NCI-H2227 treated with DMSO at 0.1 percent for 48 hours (cell line): ENCODE results near the gene RXFP2.

Source experiments
- DNase-seq: peaks from one replicate; lab custom pipeline; 2025; lab: John Stamatoyannopoulos, UW

RXFP2 gene, protein sequence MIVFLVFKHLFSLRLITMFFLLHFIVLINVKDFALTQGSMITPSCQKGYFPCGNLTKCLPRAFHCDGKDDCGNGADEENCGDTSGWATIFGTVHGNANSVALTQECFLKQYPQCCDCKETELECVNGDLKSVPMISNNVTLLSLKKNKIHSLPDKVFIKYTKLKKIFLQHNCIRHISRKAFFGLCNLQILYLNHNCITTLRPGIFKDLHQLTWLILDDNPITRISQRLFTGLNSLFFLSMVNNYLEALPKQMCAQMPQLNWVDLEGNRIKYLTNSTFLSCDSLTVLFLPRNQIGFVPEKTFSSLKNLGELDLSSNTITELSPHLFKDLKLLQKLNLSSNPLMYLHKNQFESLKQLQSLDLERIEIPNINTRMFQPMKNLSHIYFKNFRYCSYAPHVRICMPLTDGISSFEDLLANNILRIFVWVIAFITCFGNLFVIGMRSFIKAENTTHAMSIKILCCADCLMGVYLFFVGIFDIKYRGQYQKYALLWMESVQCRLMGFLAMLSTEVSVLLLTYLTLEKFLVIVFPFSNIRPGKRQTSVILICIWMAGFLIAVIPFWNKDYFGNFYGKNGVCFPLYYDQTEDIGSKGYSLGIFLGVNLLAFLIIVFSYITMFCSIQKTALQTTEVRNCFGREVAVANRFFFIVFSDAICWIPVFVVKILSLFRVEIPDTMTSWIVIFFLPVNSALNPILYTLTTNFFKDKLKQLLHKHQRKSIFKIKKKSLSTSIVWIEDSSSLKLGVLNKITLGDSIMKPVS

DNA sequence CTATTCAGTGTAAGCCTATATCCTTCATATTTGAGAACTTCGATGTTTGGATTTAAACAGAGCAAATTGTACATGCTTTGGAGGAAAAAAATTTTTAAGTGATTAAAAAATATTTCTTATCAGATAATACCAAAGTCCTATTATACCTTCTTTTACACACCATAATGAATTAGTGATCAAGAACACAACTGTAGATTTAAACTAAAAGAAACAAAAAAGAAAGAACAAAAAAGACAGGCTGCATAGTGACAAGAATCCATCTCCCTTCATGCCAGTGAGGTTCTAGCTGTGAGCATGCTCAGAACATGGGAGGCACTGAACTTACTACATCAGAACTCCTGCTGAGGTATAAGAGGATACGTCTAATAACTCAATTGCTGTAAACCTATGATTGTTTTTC is at the start of gene RXFP2:
Gene RXFP2, plus strand, starts transcription at position 301 of the 400 bp plus-strand sequence. Its CDS starts 87 bp downstream, at position 388.
- DNase-seq: no peak

DNA sequence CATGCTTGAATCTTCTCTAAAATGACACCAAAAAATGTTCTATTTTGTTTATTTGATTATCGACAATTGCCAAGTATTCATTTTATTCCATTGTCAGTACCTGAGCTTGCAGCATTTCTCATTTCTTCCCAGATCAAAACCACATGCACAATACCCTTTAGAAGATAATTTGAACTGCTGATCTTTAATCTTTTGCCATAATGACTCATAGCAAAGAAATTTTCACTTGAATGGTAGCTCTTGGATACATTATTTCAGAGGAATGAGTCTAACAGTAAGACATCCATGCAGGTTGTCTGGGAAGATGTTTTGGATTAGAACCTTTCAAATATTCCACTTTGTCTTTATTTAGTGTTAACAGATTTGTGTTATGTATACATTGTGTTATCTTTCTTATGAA is 42.0 kb upstream of the RXFP2 start:
- DNase-seq: no peak

DNA sequence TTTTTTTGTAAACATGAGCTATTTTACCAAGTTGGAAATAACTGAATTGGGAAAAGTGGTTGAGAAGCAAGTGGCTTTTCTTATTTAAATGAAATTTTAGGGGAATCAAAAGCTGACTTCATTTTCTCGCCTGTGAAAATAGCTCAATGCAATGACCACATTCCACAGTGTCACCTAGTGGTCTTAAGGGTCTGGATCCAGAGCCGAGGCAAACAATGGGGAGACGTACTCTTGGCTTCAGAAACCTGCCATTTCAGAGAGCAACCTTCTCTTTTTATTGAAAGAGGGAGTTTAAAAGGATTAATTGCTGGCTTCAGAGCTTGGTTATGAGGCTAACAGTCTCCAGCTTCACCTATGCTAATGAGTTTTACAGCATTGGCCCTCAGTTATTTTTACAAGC is 39.7 kb upstream of the RXFP2 start:
- no peak for DNase-seq

DNA sequence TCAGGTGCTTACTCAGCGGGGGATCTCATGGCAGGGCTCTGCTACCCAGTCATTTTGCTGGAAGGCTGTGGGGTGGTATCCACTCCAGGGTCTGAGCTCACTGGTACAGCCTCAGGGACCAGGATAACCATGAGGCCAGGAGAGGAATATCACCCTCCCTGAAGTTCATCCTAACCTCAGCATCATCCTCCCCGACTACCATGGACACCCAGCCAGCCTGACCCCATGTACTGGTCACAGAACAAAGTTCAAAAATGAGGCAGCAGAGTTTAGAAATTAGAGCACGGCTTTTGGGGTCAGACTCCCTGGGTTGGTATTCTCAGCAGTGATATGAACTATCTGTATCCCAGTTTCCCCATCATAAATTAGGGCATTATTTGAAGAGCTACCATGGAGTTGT is 35.5 kb upstream of the RXFP2 start:
- DNase-seq: no peak

DNA sequence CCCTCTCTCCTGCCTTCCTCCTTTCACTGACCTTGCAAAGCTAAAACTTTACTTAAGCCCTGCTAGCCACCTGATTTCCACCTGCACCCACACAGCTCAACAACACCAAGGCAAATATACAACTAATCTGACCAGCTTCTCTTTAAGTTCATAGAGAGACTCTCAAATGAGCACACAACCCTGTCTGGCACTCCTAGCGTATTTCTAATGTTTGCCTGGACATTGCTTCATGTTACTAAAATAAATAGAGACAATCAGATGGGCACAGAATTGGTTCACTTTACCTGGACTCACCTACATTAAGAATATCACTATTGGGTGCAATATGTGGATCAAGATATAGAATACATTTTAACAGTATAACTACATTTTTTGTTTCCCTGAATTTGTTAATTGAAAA is 33.2 kb upstream of the RXFP2 start:
- no peak for DNase-seq

DNA sequence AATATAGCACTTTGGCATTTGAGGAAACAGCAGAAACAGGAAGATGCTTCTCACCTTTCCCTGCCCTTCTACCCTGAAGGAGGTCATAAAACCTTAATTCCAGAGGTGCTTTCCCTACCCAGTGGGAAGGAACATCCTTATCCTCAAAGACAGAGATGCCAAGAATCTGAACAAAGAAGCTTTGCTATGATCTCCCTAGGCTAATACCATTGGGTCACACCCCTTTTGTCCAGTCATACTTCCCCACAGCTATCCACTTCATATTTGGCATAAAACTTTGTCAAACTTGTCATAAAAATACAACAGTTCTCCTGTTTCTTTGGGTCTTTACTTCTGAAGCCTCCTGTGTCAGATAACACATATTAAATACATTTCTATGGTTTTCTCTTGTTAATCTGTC is 21.7 kb upstream of the RXFP2 start:
- no peak for DNase-seq

DNA sequence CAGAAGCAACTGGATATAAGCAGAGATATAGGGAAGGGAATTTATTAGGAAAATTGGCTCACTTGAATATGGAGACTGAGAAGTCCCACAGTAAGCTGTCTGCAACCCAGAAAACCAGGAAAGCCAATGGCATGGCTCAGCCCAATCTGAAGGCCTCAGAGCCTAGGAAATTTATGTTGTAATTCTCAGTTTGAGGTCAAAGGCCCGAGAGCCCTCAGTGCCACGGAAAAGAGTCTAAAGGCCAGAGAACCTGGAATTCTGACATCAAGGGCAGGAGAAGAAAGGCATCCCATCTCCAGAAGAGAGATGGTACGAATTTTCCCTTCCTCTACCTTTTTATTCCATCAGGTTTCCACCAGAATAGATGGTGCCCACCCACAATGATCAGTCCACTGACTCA is 20.1 kb upstream of the RXFP2 start:
- DNase-seq: no peak

DNA sequence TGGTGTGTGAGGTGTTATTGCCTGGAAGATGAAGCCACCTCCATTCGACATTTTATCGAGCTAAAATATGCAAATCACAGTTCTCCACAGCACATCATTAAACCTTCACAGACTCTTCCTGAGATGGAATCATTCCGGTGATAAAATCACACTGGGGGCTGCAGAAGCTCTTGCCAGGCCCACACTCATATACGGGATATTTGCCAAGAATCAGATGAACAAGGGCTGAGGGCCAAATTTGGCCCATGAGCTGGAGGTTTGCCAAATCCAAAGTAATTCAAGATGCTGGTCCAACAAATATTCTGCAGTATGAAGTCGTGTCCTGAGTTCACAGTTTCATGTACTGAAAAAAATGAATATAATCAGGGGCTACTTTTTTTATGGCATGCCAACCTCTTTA is 16.7 kb upstream of the RXFP2 start:
- no peak for DNase-seq

DNA sequence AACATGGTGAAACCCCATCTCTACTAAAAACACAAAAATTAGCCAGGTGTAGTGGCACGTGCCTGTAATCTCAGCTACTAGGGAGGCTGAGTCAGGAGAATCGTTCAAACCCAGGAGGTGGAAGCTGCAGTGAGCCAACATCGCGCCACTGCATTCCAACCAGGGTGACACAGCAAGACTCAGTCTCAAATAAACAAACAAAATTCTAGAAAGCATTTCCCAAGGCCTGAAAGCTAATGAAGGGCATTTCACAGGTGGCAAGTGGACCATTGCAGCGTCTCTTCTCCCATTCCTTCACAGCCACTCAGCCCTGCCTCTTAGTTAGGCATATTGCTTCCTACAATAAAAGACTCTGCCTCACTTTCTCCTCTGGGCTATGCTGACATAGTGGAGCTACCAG is 13.5 kb upstream of the RXFP2 start:
- no peak for DNase-seq

DNA sequence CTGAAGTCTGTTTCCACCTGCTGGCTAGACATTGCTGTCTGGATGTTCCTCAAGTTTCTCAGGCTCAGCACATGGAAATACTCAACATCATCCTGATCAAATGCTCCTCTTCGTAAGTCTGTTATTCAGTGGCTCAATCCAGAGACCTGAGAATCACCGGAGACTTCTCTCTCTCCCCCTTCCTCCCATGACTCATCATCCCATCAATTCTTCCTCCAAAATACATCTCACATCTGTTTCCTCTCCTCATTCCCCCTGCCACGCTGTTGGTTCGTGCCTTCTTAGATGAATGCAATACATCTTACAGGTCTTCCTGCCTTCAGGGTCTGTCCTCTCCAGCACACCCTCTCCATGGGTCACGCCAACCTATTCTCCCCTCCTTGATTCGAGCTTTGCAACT is 7.4 kb upstream of the RXFP2 start:
- DNase-seq: no peak

DNA sequence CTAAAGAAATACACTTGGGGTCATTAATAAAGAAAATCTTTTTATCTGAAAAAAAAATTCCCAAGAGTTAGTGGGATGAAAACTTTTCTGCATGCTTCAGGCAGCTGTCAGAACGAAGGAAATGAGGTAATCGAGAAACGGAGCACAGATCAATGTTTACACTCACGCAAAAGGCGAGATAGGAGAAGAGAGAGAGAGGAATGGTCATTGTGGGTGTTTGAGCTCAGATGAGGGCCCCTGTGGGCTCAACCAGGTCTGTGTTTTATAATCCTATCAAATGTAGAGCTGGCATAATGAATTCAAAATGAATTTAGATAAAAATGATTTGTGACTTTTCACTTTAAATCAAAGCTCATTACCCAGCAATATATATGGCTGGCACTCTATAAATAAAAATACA is 6.3 kb upstream of the RXFP2 start:
- no peak for DNase-seq

DNA sequence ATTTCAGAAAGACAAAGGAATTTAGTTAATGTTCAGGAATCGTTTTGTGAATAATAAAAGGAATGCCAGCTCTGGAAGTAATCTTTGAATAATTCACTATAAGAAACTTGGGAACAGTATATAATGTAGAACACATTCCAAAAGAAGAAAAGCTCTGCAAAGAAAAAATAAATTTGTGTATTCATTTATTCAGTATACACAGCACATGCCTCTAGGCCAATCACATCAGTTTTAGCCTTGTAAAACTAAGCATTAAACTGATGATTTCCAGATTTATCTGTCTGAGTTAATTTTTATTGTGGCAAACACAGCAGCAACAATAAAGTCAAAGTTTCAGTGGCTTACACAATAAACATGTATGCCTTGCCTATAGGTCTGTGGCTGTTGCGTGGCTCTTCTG is 5.7 kb upstream of the RXFP2 start:
- no peak for DNase-seq

DNA sequence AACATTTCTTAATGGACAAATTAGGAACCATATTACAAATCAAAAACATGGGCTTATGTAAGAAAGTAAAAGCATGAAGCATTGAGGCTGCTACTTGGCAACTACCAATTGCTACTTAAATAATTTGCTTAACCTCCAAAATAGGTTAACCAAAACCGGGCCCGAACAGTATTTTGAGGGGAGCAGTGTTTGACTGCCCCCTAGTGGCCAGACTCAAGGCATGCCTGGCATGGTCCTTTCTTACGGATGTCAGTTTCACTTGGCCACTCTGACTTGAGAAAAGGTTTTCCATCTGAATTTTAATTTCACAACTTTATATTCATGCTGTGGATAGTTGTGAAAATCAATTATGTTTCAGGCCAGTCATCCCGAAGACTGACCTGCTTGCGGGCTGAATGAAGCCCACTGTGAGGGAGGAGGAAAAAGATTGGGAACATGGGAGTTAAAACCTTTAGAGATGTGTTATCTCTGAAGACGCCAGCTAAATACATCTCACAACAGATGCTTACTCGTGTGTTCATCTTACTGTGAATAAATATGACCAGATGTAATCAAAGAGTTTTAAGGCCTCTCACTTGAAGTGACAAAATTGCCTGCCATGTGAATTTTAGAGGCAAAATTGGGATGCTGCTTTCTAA is 2.9 kb downstream of the RXFP2 start:
- DNase-seq: no peak

DNA sequence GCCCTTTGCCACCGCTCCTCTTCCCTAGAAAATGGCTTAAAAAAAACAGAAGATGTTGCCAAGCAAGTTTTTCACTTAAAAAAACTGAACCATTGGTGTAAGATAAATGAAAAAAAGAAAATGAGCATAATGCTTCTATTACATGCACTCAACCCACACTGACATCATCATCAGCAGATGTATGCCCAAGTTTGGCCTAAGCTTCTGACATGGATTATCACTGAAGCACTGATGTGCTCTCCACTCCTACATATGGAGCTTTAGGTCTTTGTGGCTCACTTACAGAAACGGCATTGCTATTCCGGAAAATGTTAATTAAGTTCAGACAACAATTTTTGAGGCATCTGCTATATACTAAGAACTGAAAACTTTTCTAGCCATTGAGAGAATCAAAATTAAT is 8.0 kb downstream of the RXFP2 start:
- DNase-seq: no peak

DNA sequence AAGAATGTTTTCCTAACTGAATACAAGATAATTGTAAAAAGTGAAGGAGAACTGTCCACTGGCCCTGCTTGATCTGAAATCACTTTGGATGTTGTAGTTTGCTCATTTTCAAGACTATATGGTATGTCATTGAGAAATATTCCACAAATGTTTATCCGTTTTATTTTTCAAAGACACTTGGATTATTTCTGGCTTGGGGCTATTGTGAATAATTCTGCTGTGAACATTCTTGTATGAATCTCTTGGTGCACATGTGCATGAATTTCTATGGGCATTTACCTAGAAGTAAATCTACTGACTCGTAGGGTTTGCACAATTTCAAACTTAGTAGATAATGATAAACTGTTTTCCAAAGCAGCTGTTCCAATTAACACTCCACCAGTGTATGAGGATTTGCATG is 8.6 kb downstream of the RXFP2 start:
- no peak for DNase-seq

DNA sequence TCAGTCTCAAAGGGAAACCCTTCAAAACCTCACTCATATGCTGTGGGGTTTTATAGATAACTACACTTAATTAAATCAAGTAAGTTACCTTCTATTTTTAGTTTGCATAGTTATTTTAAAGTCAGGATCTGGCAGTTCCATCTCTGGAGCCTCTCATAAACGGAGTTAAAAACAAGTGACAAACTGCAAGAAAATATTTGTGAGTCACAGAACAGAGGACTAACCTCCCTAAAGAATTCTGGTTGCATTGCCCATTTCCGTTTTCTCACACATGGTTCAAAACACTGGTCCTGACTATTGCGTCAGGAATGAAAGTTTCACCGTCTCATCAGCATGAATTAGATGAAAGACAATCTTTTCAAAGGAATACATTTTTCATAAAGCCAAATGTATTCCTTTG is 10.6 kb downstream of the RXFP2 start:
- DNase-seq: no peak

DNA sequence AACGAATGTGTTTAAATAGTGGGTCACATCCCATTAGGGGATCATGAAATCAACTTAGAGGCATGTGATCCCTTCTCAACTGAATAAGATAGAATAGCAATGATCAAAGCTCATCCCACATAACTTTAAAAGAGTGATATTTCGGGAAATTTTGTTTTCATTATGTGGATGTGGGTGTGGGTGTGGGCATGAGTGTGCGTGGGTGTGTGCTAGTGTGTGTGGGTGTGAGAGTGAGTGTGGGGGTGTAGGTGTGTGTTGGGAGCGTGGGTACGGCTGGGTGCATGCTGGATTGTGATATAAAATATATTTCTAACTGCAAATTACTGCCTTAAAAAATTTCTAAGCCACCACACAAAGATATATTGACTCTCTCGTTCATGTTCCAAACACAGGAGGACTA is 15.9 kb downstream of the RXFP2 start:
- DNase-seq: no peak

DNA sequence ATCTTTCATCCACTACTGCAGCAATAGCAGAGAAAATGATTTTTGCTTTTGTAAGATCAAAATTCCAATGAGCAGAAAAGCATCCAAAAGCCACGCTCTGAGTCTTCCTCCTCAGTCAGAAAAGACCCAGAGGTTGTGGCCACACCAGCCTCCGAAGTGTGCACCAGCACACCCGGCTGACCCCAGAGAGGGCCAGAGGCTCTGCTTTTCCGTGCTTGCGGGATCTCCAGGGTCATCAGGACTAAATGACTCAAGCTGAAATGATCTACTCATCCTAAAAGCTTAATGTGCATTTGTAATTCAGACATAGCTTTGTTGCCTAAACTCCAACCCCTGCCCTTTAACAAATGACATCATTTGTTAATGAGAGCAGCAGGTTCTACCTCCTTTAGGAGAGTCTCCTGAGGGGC is 16.5 kb downstream of the RXFP2 start:
- no peak for DNase-seq

DNA sequence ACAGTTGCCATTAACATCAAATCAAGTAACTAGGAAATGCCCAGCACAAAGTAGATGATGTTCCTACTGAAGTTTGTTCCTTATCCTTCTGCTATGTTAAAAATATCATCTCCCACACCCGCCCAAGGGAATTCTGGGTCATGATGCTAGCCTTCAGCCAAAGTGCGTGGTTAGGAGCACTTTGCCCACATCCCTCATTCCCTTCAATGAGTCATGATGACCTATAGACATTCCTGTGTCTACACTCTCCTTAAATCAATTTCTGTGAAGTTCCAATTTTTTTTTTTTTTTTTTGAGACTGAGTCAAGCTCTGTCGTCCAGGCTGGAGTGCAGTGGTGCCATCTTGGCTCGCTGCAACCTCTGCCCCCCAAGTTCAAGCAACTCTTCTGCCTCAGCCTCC is 17.0 kb downstream of the RXFP2 start:
- no peak for DNase-seq

DNA sequence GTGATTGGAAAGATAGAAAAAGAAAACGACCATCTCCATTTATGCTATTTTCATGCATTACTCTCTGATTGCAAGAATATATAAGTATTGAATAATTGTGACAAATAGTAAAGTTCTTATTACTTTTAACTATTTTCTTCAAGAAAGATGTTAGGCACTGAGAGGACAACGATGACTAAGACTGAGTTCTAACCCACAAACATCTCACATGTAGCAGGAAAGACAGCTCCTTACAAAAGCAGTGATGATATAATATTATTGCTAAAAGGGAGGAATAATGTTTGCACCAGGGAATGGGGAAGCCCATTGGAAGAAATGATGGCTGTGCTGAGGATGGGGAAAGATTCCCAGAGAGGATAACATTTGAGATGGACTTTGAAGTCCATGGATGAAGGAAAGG is 22.6 kb downstream of the RXFP2 start:
- DNase-seq: no peak

DNA sequence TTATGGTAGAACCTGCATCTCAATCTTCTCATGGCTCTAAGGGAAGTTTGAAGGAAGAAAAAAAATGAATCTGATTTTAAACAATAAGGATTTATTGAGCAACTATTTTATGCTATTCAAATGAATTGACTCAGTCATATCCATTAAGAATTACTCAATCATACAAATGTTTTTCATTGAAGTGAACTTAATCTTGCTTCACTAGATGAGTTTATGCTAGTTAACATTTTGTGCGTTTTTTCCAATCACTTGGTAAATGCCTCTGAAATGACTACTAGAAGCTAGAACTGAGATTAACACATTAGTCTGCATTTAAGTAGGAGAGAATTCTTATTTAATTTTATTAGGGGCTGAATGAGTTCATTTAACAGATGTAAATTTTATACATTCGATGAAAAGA is 25.2 kb downstream of the RXFP2 start:
- DNase-seq: no peak

DNA sequence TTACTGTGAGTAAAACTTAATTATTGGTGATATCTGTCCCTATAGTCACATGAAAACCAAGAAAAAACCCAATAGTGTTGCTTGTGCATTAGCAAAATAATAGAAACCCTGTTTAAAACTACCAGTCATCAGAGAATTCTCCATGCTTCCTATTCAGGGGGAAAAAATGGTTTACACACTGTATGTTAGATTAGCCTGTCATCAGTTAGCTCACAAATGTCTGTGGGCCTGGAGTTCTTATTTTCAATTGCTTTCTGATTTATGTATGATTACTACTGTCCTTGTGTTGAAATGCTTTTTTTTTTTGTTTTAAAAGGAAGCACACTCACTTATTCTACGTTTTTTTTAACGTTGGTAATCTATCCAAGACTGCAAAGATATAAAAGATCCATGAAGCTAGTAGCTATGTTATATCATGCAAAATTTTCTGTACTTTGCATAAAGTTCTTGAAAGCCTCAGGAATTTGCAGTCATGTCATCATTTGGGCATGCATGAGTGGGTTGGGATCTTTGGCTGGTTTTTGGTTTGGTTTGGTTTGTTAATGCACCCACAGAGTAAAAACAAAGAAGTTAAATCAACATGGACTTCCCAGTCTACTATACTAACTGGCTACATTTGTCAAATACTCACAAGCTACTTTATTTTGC is 25.9 kb downstream of the RXFP2 start:
- no peak for DNase-seq
